ENCODE measurements around the gene PRTG.

Gene PRTG

GRCh38 chr15:55638764-55639163, 104.2 kb downstream of the PRTG start:
- DNase-seq (ENCODE audit: low spot score): no peak
- H3K27ac ChIP-seq: no peak overlapping the region
- no peak overlapping the region for H3K4me3 ChIP-seq
- no peak for TF ChIP-seq CTCF (IDR thresholded peaks at IDR 0.05)

GRCh38 chr15:55637086-55637485, 105.9 kb downstream of the PRTG start:
- TF ChIP-seq CTCF (IDR thresholded peaks at IDR 0.05): no peak
- Histone ChIP-seq H3K27ac (no peak overlapping the region), H3K4me3 (no peak overlapping the region)
- DNase-seq (ENCODE audit: low spot score): no peak

GRCh38 chr15:55633731-55634130, 109.2 kb downstream of the PRTG start:
- TF ChIP-seq CTCF (IDR thresholded peaks at IDR 0.05): no peak
- H3K4me3 ChIP-seq: no peak overlapping the region
- H3K27ac ChIP-seq: no peak overlapping the region
- DNase-seq (ENCODE audit: low spot score): no peak

GRCh38 chr15:55632434-55632833, 110.5 kb downstream of the PRTG start:
- no peak for TF ChIP-seq CTCF (IDR thresholded peaks at IDR 0.05)
- Histone ChIP-seq H3K4me3 (no peak overlapping the region), H3K27ac (no peak overlapping the region)
- no peak for DNase-seq (ENCODE audit: low spot score)

GRCh38 chr15:55630858-55631257, 112.1 kb downstream of the PRTG start:
- H3K27ac ChIP-seq: no peak overlapping the region
- TF ChIP-seq CTCF (IDR thresholded peaks at IDR 0.05): no peak
- no peak for DNase-seq (ENCODE audit: low spot score)
- no peak overlapping the region for H3K4me3 ChIP-seq

- no peak for TF ChIP-seq CTCF (IDR thresholded peaks at IDR 0.05)
- H3K4me3 ChIP-seq: no peak overlapping the region
- no peak for DNase-seq (ENCODE audit: low spot score)
- no peak overlapping the region for H3K27ac ChIP-seq
Observed at GRCh38 chr15:55628369-55628730, 114.6 kb downstream of the PRTG start.

GRCh38 chr15:55627730-55628368, 115.1 kb downstream of the PRTG start:
- Histone ChIP-seq H3K27ac (no peak overlapping the region), H3K4me3 (no peak overlapping the region)
- no peak for TF ChIP-seq CTCF (IDR thresholded peaks at IDR 0.05)
- DNase-seq (ENCODE audit: low spot score): no peak

All from coronary artery (tissue), 2 donors.